Activated T-cell treated with anti-CD3 and anti-CD28 coated beads for 48 hours (primary cell): ENCODE measurements around the gene MCCC1.
"Not testable (repeated sequence)": the region's sequence is repeated elsewhere in the genome, so short reads cannot be mapped to it uniquely, and the experiment has no call there.

Experiments used
- DNase-seq: peaks from one replicate; pipeline ENCODE4 v3.0.0-alpha.2; 2020; ENCODE audit warnings: low read depth

MCCC1 gene

GRCh38 chr3:183099026-183099837, at the start of gene MCCC1:
Gene MCCC1, minus strand, starts transcription at chr3:183099496. Its CDS starts 56 bp downstream, at chr3:183099440.
- peak; percentile 94 for DNase-seq

- DNase-seq = no peak
These were observed 48.8 kb upstream of the MCCC1 start for GRCh38 chr3:183148056-183148455.

GRCh38 chr3:183144363-183144762, 45.1 kb upstream of the MCCC1 start:
- no peak for DNase-seq

GRCh38 chr3:183142199-183142598, 42.9 kb upstream of the MCCC1 start:
- no peak for DNase-seq

- DNase-seq = no peak
These were observed 35.5 kb upstream of the MCCC1 start for GRCh38 chr3:183134844-183135243.

- DNase-seq = no peak
These were observed 33.1 kb upstream of the MCCC1 start for GRCh38 chr3:183132409-183132808.

GRCh38 chr3:183131735-183132134, 32.4 kb upstream of the MCCC1 start:
- DNase-seq = no peak

- DNase-seq = no peak
These were observed 32.0 kb upstream of the MCCC1 start for GRCh38 chr3:183131186-183131725.

GRCh38 chr3:183129243-183129642, 29.9 kb upstream of the MCCC1 start:
- DNase-seq = no peak

GRCh38 chr3:183128709-183129108, 29.4 kb upstream of the MCCC1 start:
- DNase-seq = no peak

- DNase-seq = no peak
These were observed 24.6 kb upstream of the MCCC1 start for GRCh38 chr3:183123891-183124290.

GRCh38 chr3:183122257-183122932, 23.1 kb upstream of the MCCC1 start:
- DNase-seq = no peak

GRCh38 chr3:183120538-183121215, 21.4 kb upstream of the MCCC1 start:
- DNase-seq = no peak

- no peak for DNase-seq
These were observed 17.8 kb upstream of the MCCC1 start for GRCh38 chr3:183117056-183117455.

GRCh38 chr3:183116025-183116614, 16.8 kb upstream of the MCCC1 start:
- peak; percentile 51 for DNase-seq

- DNase-seq = no peak
These were observed 15.3 kb upstream of the MCCC1 start for GRCh38 chr3:183114384-183115178.

- not testable (repeated sequence) for DNase-seq
These were observed 10.6 kb upstream of the MCCC1 start for GRCh38 chr3:183109847-183110246.

GRCh38 chr3:183108470-183108869, 9.2 kb upstream of the MCCC1 start:
- DNase-seq = no peak

GRCh38 chr3:183108001-183108449, 8.7 kb upstream of the MCCC1 start:
- DNase-seq = no peak

- DNase-seq = not testable (repeated sequence)
These were observed 8.1 kb upstream of the MCCC1 start for GRCh38 chr3:183107372-183107771.

- no peak for DNase-seq
These were observed 7.3 kb upstream of the MCCC1 start for GRCh38 chr3:183106635-183107034.
